Chondrocyte (in vitro differentiated cells): ENCODE results near the gene SEC14L5. TPM values are rescaled to one million over a fixed set of nuclear protein-coding genes. Genes with fewer than 3 reads are reported as not detected.
"Not testable (repeated sequence)": the region's sequence is repeated elsewhere in the genome, so short reads cannot be mapped to it uniquely, and the experiment has no call there.

Experiments used
- DNase-seq: peaks from one replicate; pipeline ENCODE4 v3.0.0; 2021; ENCODE audit warnings: mixed read lengths, low spot score
- H3K27ac Mint-ChIP-seq: one replicate; pipeline ENCODE4 v1.8.0; 2021; ENCODE audit warnings: mild to moderate bottlenecking, moderate library complexity, mixed read lengths; ENCODE audit not compliant: unreplicated experiment
- H3K27me3 Mint-ChIP-seq: 2 replicates; pipeline ENCODE4 v1.8.0; 2021; ENCODE audit warnings: low read depth, mixed read lengths
- H3K36me3 Mint-ChIP-seq: 2 replicates; pipeline ENCODE4 v1.8.0; 2021; ENCODE audit warnings: low read depth, mixed read lengths
- H3K4me1 Mint-ChIP-seq: 2 replicates; pipeline ENCODE4 v1.8.0; 2021; ENCODE audit warnings: low read depth, mild to moderate bottlenecking, mixed read lengths
- H3K4me3 Mint-ChIP-seq: one replicate; pipeline ENCODE4 v1.8.0; 2021; ENCODE audit warnings: mild to moderate bottlenecking, moderate library complexity, mixed read lengths; ENCODE audit not compliant: unreplicated experiment
- H3K9me3 Mint-ChIP-seq: 2 replicates; pipeline ENCODE4 v1.8.0; 2021; ENCODE audit warnings: low read depth, mixed read lengths
- total RNA-seq: library from RNA; stranded (reverse); gene quantifications from 3 replicates; pipeline ENCODE4 v1.2.1, GENCODE V29; 2021
- TF ChIP-seq, protein P1 (sequence below): fragments of 200-600 bp; sonication (generic); IDR thresholded peaks from 2 replicates; pipeline ENCODE4 v1.5.0; 2021; ENCODE audit warnings: antibody characterized with exemption, mild to moderate bottlenecking, moderate library complexity

Gene SEC14L5
- total RNA-seq, 1 donor from 2014 or later: not detected

DNA sequence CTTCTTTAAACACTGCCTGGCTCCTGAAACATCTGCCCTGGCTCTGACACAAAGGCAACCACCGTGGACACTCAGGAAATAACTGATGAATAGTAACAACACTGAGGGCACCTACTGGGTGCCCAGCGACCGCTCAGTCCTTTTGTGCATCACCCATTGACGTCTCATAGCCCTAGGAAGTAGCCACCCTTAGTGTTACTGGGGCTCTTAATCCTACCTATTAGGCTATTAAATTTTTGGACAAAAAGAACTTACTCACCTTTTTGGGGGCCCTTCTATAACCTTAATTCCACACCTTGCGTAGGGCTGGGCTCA lies 32.9 kb upstream of the SEC14L5 start:
- TF ChIP-seq, protein P1, sequence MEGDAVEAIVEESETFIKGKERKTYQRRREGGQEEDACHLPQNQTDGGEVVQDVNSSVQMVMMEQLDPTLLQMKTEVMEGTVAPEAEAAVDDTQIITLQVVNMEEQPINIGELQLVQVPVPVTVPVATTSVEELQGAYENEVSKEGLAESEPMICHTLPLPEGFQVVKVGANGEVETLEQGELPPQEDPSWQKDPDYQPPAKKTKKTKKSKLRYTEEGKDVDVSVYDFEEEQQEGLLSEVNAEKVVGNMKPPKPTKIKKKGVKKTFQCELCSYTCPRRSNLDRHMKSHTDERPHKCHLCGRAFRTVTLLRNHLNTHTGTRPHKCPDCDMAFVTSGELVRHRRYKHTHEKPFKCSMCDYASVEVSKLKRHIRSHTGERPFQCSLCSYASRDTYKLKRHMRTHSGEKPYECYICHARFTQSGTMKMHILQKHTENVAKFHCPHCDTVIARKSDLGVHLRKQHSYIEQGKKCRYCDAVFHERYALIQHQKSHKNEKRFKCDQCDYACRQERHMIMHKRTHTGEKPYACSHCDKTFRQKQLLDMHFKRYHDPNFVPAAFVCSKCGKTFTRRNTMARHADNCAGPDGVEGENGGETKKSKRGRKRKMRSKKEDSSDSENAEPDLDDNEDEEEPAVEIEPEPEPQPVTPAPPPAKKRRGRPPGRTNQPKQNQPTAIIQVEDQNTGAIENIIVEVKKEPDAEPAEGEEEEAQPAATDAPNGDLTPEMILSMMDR: no peak
- H3K27ac Mint-ChIP-seq: no peak overlapping the region
- H3K4me1 Mint-ChIP-seq: no peaks in the 10 kb centered on the region
- no peak for DNase-seq
- H3K27me3 Mint-ChIP-seq: peaks cover 16% of the 10 kb centered on the region
- peaks cover 8% of the 10 kb centered on the region for H3K36me3 Mint-ChIP-seq
- H3K9me3 Mint-ChIP-seq: peaks cover 11% of the 10 kb centered on the region
- no peak overlapping the region for H3K4me3 Mint-ChIP-seq

DNA sequence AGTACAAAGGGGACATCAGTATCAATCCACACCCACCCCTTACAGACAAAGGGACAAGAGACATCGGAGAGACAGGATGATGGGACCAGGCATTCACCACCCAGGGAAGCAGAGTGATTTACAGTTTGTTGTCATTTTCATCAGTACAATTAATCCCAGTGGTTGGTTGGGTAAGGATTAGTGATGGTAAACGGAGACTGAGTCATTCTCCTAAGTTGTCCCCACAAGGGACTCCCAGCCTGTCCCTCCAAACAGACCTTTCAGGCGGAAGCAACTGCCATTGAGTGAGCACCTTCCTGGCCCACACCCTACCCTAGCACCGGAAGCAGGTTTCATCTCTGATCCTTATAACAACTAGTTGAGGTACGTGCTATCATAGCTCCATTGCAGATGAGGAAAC lies 32.3 kb upstream of the SEC14L5 start:
- Mint-ChIP-seq H3K27me3 (peaks cover 18% of the 10 kb centered on the region), H3K4me3 (no peak overlapping the region), H3K27ac (no peak overlapping the region), H3K4me1 (no peaks in the 10 kb centered on the region), H3K36me3 (peaks cover 10% of the 10 kb centered on the region), H3K9me3 (peaks cover 11% of the 10 kb centered on the region)
- no peak for DNase-seq
- TF ChIP-seq, protein P1: no peak

DNA sequence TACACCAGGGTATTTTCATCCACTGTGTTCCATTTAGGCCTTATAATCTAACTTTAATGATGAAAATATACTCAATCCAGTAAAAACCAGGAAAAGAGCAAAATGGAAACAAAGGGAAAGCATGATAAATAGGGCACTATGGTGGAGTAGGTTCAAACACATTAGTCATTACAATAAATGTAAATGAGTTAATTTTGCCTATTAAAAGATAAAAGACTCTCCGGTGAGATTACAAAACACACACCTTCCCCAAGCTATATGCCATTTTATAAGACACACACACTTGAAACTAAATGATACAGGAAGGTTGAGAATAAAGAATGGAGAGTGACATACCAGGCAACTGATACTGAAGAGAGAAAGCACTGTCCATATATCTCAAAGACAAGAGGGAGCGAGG lies 31.2 kb upstream of the SEC14L5 start:
- no peak overlapping the region for H3K4me3 Mint-ChIP-seq
- no peak for DNase-seq
- peaks cover 11% of the 10 kb centered on the region for H3K9me3 Mint-ChIP-seq
- H3K36me3 Mint-ChIP-seq: peaks cover 10% of the 10 kb centered on the region
- no peaks in the 10 kb centered on the region for H3K4me1 Mint-ChIP-seq
- TF ChIP-seq, protein P1: no peak
- H3K27me3 Mint-ChIP-seq: peaks cover 25% of the 10 kb centered on the region
- no peak overlapping the region for H3K27ac Mint-ChIP-seq

DNA sequence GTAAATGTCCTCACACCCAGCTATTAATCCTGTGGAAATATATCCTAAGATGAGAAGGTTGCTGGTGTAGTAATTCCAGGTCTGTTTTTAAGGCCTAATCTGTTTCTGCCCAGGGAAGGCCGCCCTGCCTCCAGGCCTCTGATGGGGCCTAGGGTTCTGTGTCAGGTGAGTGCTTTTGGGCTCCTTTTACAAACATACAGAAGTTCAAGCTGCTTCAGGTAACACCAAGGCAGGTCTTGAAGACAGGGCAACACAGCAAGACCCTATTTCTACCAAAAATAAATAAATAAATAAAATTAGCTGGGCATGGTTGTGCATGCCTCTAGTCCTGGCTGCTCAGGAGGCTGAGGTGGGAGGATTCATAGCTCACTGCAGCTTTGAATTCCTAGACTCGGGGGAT lies 30.5 kb upstream of the SEC14L5 start:
- TF ChIP-seq, protein P1: no peak
- Mint-ChIP-seq H3K4me3 (no peak overlapping the region), H3K9me3 (peaks cover 11% of the 10 kb centered on the region), H3K4me1 (no peaks in the 10 kb centered on the region), H3K36me3 (peaks cover 10% of the 10 kb centered on the region), H3K27me3 (peaks cover 25% of the 10 kb centered on the region), H3K27ac (no peak overlapping the region)
- no peak for DNase-seq

DNA sequence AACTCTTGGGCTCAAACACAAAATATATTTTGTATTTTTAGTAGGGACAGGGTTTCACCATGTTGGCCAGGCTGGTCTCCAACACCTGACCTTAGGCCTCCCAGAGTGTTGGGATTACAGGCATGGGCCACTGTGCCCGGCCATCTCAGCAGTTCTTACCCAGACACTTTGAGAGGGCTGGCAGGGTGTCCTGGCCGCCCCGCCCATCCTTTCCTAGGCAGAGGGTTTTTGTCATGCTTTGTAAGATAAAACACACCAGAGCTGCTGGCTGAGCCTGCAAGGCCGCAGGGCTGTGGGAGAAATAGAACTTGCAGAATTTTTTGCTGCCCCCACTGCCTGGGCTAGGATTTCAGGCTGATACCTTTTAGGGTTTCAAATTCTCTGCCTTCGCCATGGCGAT lies 29.9 kb upstream of the SEC14L5 start:
- H3K9me3 Mint-ChIP-seq: peaks cover 11% of the 10 kb centered on the region
- TF ChIP-seq, protein P1: no peak
- no peak overlapping the region for H3K4me3 Mint-ChIP-seq
- peaks cover 21% of the 10 kb centered on the region for H3K27me3 Mint-ChIP-seq
- peaks cover 10% of the 10 kb centered on the region for H3K36me3 Mint-ChIP-seq
- DNase-seq: no peak
- no peaks in the 10 kb centered on the region for H3K4me1 Mint-ChIP-seq
- H3K27ac Mint-ChIP-seq: no peak overlapping the region

DNA sequence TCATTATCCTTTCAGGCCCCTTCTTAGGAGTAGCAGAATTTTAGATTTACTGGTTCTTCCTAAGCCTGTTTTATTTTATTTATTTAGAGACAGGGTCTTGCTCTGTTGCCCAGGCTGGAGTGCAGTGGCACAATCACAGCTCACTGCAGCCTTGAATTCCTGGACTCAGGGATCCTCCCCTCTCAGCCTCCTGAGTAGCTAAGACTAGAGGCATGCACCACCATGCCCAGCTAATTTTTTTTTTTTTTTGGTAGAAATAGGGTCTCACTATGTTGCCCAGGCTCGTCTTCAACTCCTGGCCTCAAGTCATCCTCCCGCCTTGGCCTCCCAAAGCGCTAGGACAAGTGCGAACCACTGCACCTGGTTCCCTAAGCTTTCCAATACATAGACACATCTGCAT lies 28.5 kb upstream of the SEC14L5 start:
- not testable (repeated sequence) for H3K4me1 Mint-ChIP-seq, H3K4me3 Mint-ChIP-seq, H3K36me3 Mint-ChIP-seq, DNase-seq, H3K27ac Mint-ChIP-seq
- Mint-ChIP-seq H3K27me3 (peaks cover 22% of the 10 kb centered on the region), H3K9me3 (peaks cover 11% of the 10 kb centered on the region)
